ENCODE results near the gene MEP1A.

Gene MEP1A

DNA sequence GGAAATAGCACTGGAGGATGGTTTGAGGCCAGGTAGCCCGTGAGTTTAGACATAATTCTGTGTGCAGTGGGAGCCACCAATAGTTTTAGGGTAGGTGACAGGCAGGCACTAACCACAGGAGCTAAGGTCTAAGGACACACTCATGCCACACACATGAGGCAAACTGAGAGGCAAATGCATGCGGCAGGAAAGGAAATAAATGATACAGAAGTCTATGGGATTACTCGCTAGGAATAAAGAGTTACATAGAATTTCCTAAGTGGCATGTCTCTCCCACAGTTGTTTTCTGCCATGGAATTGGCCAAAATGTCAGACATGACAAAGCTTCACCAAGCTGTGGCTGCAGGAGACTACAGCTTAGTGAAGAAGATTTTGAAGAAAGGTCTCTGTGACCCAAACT lies 41.5 kb upstream of the MEP1A start:
- no peak overlapping the region for H2AFZ ChIP-seq (ENCODE audit: low read length)
- no peak overlapping the region for H3K9ac ChIP-seq (ENCODE audit: low read depth, low read length, poor library complexity)
- no peak overlapping the region for H4K8ac ChIP-seq (ENCODE audit: low read depth, low read length)
- no peak for DNase-seq (ENCODE audit: low spot score)
- no peaks in the 10 kb centered on the region for H3K27me3 ChIP-seq (ENCODE audit: control insufficient read depth in 3 of 3, insufficient read depth in 3 of 3, low read depth in 1 of 3, low read length in 3 of 3)
- H2BK5ac ChIP-seq (ENCODE audit: low read length), result no peak overlapping the region
- no peak overlapping the region for H3K4me3 ChIP-seq (ENCODE audit: low read length in 2 of 2)
- H3K4me1 ChIP-seq (ENCODE audit: control insufficient read depth in 2 of 2, insufficient read depth in 1 of 2, low read depth in 1 of 2, low read length in 2 of 2), result peaks cover 0 to 6% of the 10 kb centered on the region in 2 donors
- H3K18ac ChIP-seq (ENCODE audit: low read length), result no peak overlapping the region
- no peak overlapping the region for H2BK15ac ChIP-seq (ENCODE audit: low read length)
- H3K27ac ChIP-seq (replicated peaks; ENCODE audit: low read length), result no peak overlapping the region
- H3K79me1 ChIP-seq (ENCODE audit: low read depth, low read length), result no peaks in the 10 kb centered on the region
- H2BK12ac ChIP-seq (ENCODE audit: low read length), result no peak overlapping the region
- no peak overlapping the region for H3K23ac ChIP-seq (ENCODE audit: low read depth, low read length, poor library complexity)
- no peak overlapping the region for H2BK120ac ChIP-seq (ENCODE audit: low read depth, low read length)
- H4K91ac ChIP-seq (ENCODE audit: low read depth, low read length, poor library complexity), result no peak overlapping the region
- H3K36me3 ChIP-seq (replicated peaks in 1 of 2; ENCODE audit: control insufficient read depth in 2 of 2, insufficient read depth in 2 of 2, low read length in 2 of 2), result no peaks in the 10 kb centered on the region
- no peak overlapping the region for H2AK5ac ChIP-seq (ENCODE audit: low read depth, low read length)
- H3K9me3 ChIP-seq (replicated peaks in 1 of 2; ENCODE audit: control insufficient read depth in 2 of 2, insufficient read depth in 1 of 2, low read depth in 1 of 2, low read length in 2 of 2), result peaks cover 0 to 2% of the 10 kb centered on the region in 2 donors
- H3K4me2 ChIP-seq (ENCODE audit: insufficient read depth, low read length, poor library complexity, severe bottlenecking), result no peak overlapping the region
- WGBS, 2 donors (ENCODE audit: extremely low coverage in 2 of 2, insufficient read length in 2 of 2, insufficient replicate concordance in 1 of 2), result no CpG with 5 or more reads among the region's 3 CpGs
- no peak overlapping the region for H3K14ac ChIP-seq (ENCODE audit: low read length)
- H3K4ac ChIP-seq (ENCODE audit: low read length), result no peak overlapping the region

DNA sequence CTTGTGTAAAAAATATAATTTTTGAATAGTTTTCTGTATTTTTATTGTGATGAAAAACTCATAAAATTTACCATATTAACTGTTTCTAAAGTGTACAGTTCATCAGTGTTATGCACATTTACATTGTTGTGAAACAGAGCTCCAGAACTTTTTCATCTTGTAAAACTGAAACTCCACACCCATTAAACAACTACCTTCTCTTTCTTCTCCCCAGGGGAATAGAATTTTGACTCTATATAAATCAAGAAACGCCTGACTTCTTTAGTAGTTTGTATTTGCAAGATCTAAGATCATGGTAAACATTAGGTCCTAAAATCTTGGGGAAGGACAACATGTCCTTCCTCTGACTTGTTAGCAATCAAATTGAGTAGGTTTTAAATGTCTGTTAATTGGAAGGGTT lies 37.3 kb upstream of the MEP1A start:
- DNase-seq (ENCODE audit: low spot score), result no peak
- H2AK5ac ChIP-seq (ENCODE audit: low read depth, low read length), result no peak overlapping the region
- H3K36me3 ChIP-seq (replicated peaks in 1 of 2; ENCODE audit: control insufficient read depth in 2 of 2, insufficient read depth in 2 of 2, low read length in 2 of 2), result no peaks in the 10 kb centered on the region
- no peak overlapping the region for H3K9ac ChIP-seq (ENCODE audit: low read depth, low read length, poor library complexity)
- no peak overlapping the region for H3K4ac ChIP-seq (ENCODE audit: low read length)
- no peak overlapping the region for H3K27ac ChIP-seq (replicated peaks; ENCODE audit: low read length)
- no peak overlapping the region for H3K18ac ChIP-seq (ENCODE audit: low read length)
- no peak overlapping the region for H4K8ac ChIP-seq (ENCODE audit: low read depth, low read length)
- WGBS, 2 donors (ENCODE audit: extremely low coverage in 2 of 2, insufficient read length in 2 of 2, insufficient replicate concordance in 1 of 2), result no CpG with 5 or more reads among the region's 1 CpG
- no peaks in the 10 kb centered on the region for H3K27me3 ChIP-seq (ENCODE audit: control insufficient read depth in 3 of 3, insufficient read depth in 3 of 3, low read depth in 1 of 3, low read length in 3 of 3)
- no peak overlapping the region for H2BK15ac ChIP-seq (ENCODE audit: low read length)
- H3K79me1 ChIP-seq (ENCODE audit: low read depth, low read length), result no peaks in the 10 kb centered on the region
- no peak overlapping the region for H3K23ac ChIP-seq (ENCODE audit: low read depth, low read length, poor library complexity)
- H2BK12ac ChIP-seq (ENCODE audit: low read length), result no peak overlapping the region
- H2AFZ ChIP-seq (ENCODE audit: low read length), result no peak overlapping the region
- H4K91ac ChIP-seq (ENCODE audit: low read depth, low read length, poor library complexity), result no peak overlapping the region
- no peak overlapping the region for H2BK120ac ChIP-seq (ENCODE audit: low read depth, low read length)
- H3K9me3 ChIP-seq (replicated peaks in 1 of 2; ENCODE audit: control insufficient read depth in 2 of 2, insufficient read depth in 1 of 2, low read depth in 1 of 2, low read length in 2 of 2), result no peaks in the 10 kb centered on the region
- H3K14ac ChIP-seq (ENCODE audit: low read length), result no peak overlapping the region
- peaks cover 0 to 5% of the 10 kb centered on the region in 2 donors for H3K4me1 ChIP-seq (ENCODE audit: control insufficient read depth in 2 of 2, insufficient read depth in 1 of 2, low read depth in 1 of 2, low read length in 2 of 2)
- no peak overlapping the region for H3K4me2 ChIP-seq (ENCODE audit: insufficient read depth, low read length, poor library complexity, severe bottlenecking)
- no peak overlapping the region for H3K4me3 ChIP-seq (ENCODE audit: low read length in 2 of 2)
- H2BK5ac ChIP-seq (ENCODE audit: low read length), result no peak overlapping the region

DNA sequence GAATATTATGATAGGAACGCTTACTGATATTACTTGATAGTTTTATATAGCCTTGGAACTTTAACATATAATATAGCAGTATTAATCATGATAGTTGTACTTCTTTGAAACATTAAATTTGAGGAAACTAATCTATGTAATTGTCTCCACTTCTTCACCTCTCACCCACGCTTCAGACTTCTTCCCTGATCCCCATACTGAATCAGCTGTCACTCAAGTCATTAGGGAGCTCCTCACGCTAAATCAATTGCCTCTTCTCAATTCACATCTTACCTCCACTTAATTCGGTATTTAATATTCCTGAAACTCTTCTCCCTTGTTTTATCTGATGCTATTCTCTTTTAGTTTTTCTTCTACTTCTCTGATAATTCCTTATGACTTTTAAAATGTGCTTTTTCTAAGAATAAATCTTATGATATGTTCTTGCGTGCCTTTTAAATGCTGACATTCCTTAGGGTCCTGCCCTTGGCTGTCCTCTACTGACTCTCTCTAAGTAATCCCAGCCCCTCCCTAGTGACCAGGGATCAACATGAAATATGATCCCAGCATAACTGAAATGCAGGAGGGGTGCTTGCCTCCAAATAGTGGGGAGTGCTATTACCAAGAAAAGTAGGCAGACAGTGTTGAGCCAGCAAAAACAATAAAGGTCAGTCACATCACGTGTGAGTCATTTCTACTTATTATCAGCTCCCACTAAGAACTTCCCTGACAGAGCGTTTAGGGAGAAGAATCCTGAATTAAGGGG lies 36.5 kb upstream of the MEP1A start:
- 100% methylated on average over 1 of the region's 7 CpGs; no CpG with 5 or more reads in 1 of the 2 donors for WGBS, 2 donors (ENCODE audit: extremely low coverage in 2 of 2, insufficient read length in 2 of 2, insufficient replicate concordance in 1 of 2)
- no peak for DNase-seq (ENCODE audit: low spot score)

DNA sequence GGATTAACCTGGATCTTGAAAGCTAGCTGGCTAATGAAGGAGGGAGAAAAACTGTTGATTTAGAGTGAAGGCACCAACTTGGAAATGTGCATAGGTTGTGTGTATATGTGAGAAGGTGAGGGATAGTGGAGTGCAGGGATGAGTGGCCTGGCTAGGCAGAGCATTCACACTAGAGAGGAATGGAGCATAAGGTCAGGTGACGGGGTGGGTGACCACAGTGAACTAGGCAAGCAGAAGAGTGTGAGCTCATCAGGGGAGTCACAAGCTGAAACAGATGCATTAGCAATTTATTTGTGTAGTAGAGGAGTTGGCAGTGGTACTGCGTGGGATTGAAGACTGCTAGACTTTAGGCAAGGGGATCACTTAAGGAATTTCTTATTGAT lies 36.0 kb upstream of the MEP1A start:
- H3K36me3 ChIP-seq (replicated peaks in 1 of 2; ENCODE audit: control insufficient read depth in 2 of 2, insufficient read depth in 2 of 2, low read length in 2 of 2), result no peaks in the 10 kb centered on the region
- H3K14ac ChIP-seq (ENCODE audit: low read length), result no peak overlapping the region
- no peak overlapping the region for H2BK12ac ChIP-seq (ENCODE audit: low read length)
- H2AFZ ChIP-seq (ENCODE audit: low read length), result no peak overlapping the region
- H3K23ac ChIP-seq (ENCODE audit: low read depth, low read length, poor library complexity), result no peak overlapping the region
- no peaks in the 10 kb centered on the region for H3K9me3 ChIP-seq (replicated peaks in 1 of 2; ENCODE audit: control insufficient read depth in 2 of 2, insufficient read depth in 1 of 2, low read depth in 1 of 2, low read length in 2 of 2)
- no peak overlapping the region for H2AK5ac ChIP-seq (ENCODE audit: low read depth, low read length)
- H3K4me2 ChIP-seq (ENCODE audit: insufficient read depth, low read length, poor library complexity, severe bottlenecking), result no peak overlapping the region
- no peak overlapping the region for H3K4ac ChIP-seq (ENCODE audit: low read length)
- DNase-seq (ENCODE audit: low spot score), result no peak
- WGBS, 2 donors (ENCODE audit: extremely low coverage in 2 of 2, insufficient read length in 2 of 2, insufficient replicate concordance in 1 of 2), result no CpG with 5 or more reads among the region's 2 CpGs
- no peak overlapping the region for H2BK120ac ChIP-seq (ENCODE audit: low read depth, low read length)
- H4K8ac ChIP-seq (ENCODE audit: low read depth, low read length), result no peak overlapping the region
- no peaks in the 10 kb centered on the region for H3K27me3 ChIP-seq (ENCODE audit: control insufficient read depth in 3 of 3, insufficient read depth in 3 of 3, low read depth in 1 of 3, low read length in 3 of 3)
- no peak overlapping the region for H3K9ac ChIP-seq (ENCODE audit: low read depth, low read length, poor library complexity)
- H2BK15ac ChIP-seq (ENCODE audit: low read length), result no peak overlapping the region
- H3K79me1 ChIP-seq (ENCODE audit: low read depth, low read length), result no peaks in the 10 kb centered on the region
- H4K91ac ChIP-seq (ENCODE audit: low read depth, low read length, poor library complexity), result no peak overlapping the region
- no peak overlapping the region for H3K18ac ChIP-seq (ENCODE audit: low read length)
- H3K4me3 ChIP-seq (ENCODE audit: low read length in 2 of 2), result no peak overlapping the region
- no peak overlapping the region for H3K27ac ChIP-seq (replicated peaks; ENCODE audit: low read length)
- H3K4me1 ChIP-seq (ENCODE audit: control insufficient read depth in 2 of 2, insufficient read depth in 1 of 2, low read depth in 1 of 2, low read length in 2 of 2), result peaks cover 0 to 5% of the 10 kb centered on the region in 2 donors
- no peak overlapping the region for H2BK5ac ChIP-seq (ENCODE audit: low read length)

More for the DNA sequence above, 36.5 kb upstream of the MEP1A start:
- Histone ChIP-seq H2AFZ (ENCODE audit: low read length) (no peak overlapping the region), H3K9ac (ENCODE audit: low read depth, low read length, poor library complexity) (no peak overlapping the region), H3K14ac (ENCODE audit: low read length) (no peak overlapping the region), H3K36me3 (replicated peaks in 1 of 2; ENCODE audit: control insufficient read depth in 2 of 2, insufficient read depth in 2 of 2, low read length in 2 of 2) (no peaks in the 10 kb centered on the region), H3K4me2 (ENCODE audit: insufficient read depth, low read length, poor library complexity, severe bottlenecking) (no peak overlapping the region), H3K27me3 (ENCODE audit: control insufficient read depth in 3 of 3, insufficient read depth in 3 of 3, low read depth in 1 of 3, low read length in 3 of 3) (no peaks in the 10 kb centered on the region), H3K4ac (ENCODE audit: low read length) (no peak overlapping the region), H3K27ac (replicated peaks; ENCODE audit: low read length) (no peak overlapping the region), H2BK15ac (ENCODE audit: low read length) (no peak overlapping the region), H3K79me1 (ENCODE audit: low read depth, low read length) (no peaks in the 10 kb centered on the region), H3K4me1 (ENCODE audit: control insufficient read depth in 2 of 2, insufficient read depth in 1 of 2, low read depth in 1 of 2, low read length in 2 of 2) (peaks cover 0 to 5% of the 10 kb centered on the region in 2 donors), H3K9me3 (replicated peaks in 1 of 2; ENCODE audit: control insufficient read depth in 2 of 2, insufficient read depth in 1 of 2, low read depth in 1 of 2, low read length in 2 of 2) (no peaks in the 10 kb centered on the region), H3K18ac (ENCODE audit: low read length) (no peak overlapping the region), H3K4me3 (ENCODE audit: low read length in 2 of 2) (no peak overlapping the region), H2AK5ac (ENCODE audit: low read depth, low read length) (no peak overlapping the region), H3K23ac (ENCODE audit: low read depth, low read length, poor library complexity) (no peak overlapping the region), H2BK5ac (ENCODE audit: low read length) (no peak overlapping the region), H2BK120ac (ENCODE audit: low read depth, low read length) (no peak overlapping the region), H2BK12ac (ENCODE audit: low read length) (no peak overlapping the region), H4K91ac (ENCODE audit: low read depth, low read length, poor library complexity) (no peak overlapping the region), H4K8ac (ENCODE audit: low read depth, low read length) (no peak overlapping the region)

Data from neuronal stem cell (in vitro differentiated cells).